GM12878 (cell line): ENCODE results near the gene EXOC5.

Experiments used
- CTCF ChIP-seq, 3 experiments: IDR thresholded peaks in 2 of 3; conservative IDR thresholded peaks in 1 of 3; 2 replicates each; pipeline ENCODE4 v1.5.1; 2011; ENCODE audit warnings: low read depth in 3 of 3, low read length in 3 of 3, mild to moderate bottlenecking in 3 of 3, control low read depth in 2 of 3, moderate library complexity in 2 of 3, inconsistent platforms in 1 of 3, mixed read lengths in 1 of 3; ENCODE audit not compliant: control insufficient read depth in 2 of 3, insufficient read depth in 1 of 3; ENCODE audit errors: extremely low read depth in 1 of 3
- EP300 ChIP-seq, 2 experiments: fragments of 150-350 bp in 1 of 2; IDR thresholded peaks; 2 replicates each; pipeline ENCODE4 v1.6.1; 2011 to 2012; ENCODE audit warnings: low read depth in 2 of 2, low read length in 2 of 2, borderline replicate concordance in 1 of 2, improper control_type of control experiment in 1 of 2, inconsistent platforms in 1 of 2; ENCODE audit not compliant: control insufficient read depth in 1 of 2
- FOXK2 ChIP-seq: fragments of 450-650 bp; IDR thresholded peaks from 2 replicates; pipeline ENCODE4 v1.6.1; 2017; ENCODE audit warnings: mild to moderate bottlenecking, moderate library complexity
- JUNB ChIP-seq: IDR thresholded peaks from 2 replicates; pipeline ENCODE4 v1.6.1; 2016; ENCODE audit warnings: antibody characterized with exemption, mild to moderate bottlenecking
- NBN ChIP-seq: fragments of 450-650 bp; IDR thresholded peaks from 2 replicates; pipeline ENCODE4 v1.6.1; 2016
- POU2F2 ChIP-seq: IDR thresholded peaks from 3 replicates; pipeline ENCODE4 v1.6.1; 2011; ENCODE audit warnings: low read depth, mild to moderate bottlenecking, low read length, borderline replicate concordance
- RB1 ChIP-seq: fragments of 450-650 bp; formaldehyde crosslinking; IDR thresholded peaks from 2 replicates; pipeline ENCODE4 v1.6.1; 2017; ENCODE audit warnings: mild to moderate bottlenecking, borderline replicate concordance
- USF2 ChIP-seq: IDR thresholded peaks from 2 replicates; pipeline ENCODE4 v1.6.1; 2011; ENCODE audit warnings: low read depth, low read length, improper control_type of control experiment, borderline replicate concordance
- YY1 ChIP-seq: IDR thresholded peaks from 2 replicates; pipeline ENCODE4 v1.6.1; 2011; ENCODE audit warnings: low read depth, mild to moderate bottlenecking, low read length
- ZNF274 ChIP-seq: IDR thresholded peaks from one replicate; pipeline ENCODE4 v1.8.0; 2011; ENCODE audit not compliant: insufficient read length, insufficient read depth

- TF ChIP-seq EP300 (IDR thresholded peaks at IDR 0.05; ENCODE audit: borderline replicate concordance in 1 of 2, control insufficient read depth in 1 of 2, low read depth in 2 of 2, low read length in 2 of 2) = no peak
- no peak for TF ChIP-seq ZNF274
- TF ChIP-seq YY1 = no peak
- TF ChIP-seq CTCF (IDR thresholded peaks at IDR 0.05 in 2 of 3, conservative IDR thresholded peaks at IDR 0.05 in 1 of 3; ENCODE audit: control insufficient read depth in 2 of 3, extremely low read depth in 1 of 3, insufficient read depth in 1 of 3, low read depth in 3 of 3, low read length in 3 of 3) = no peak
- no peak for TF ChIP-seq USF2
- no peak for TF ChIP-seq RB1
- TF ChIP-seq POU2F2 = no peak
- TF ChIP-seq JUNB = no peak
- no peak for TF ChIP-seq FOXK2
- TF ChIP-seq NBN = no peak
Measured at GRCh38 chr14:57290751-57291150, 22.0 kb upstream of the EXOC5 start.
